WI38 (cell line): ENCODE results near the gene FAM114A2.

Source experiments
- H3K4me3 ChIP-seq: 2 replicates; pipeline ENCODE4 v1.5.1; 2011; ENCODE audit warnings: low read depth, mild to moderate bottlenecking, control low read depth, low read length
- TF ChIP-seq, protein P1 (sequence below): IDR thresholded peaks from 2 replicates; pipeline ENCODE4 v1.5.1; 2012; ENCODE audit warnings: low read depth, mild to moderate bottlenecking, control low read depth, low read length

FAM114A2 gene

GRCh38 chr5:153941265-153941664 lies 97.4 kb downstream of the FAM114A2 start:
- TF ChIP-seq, protein P1, sequence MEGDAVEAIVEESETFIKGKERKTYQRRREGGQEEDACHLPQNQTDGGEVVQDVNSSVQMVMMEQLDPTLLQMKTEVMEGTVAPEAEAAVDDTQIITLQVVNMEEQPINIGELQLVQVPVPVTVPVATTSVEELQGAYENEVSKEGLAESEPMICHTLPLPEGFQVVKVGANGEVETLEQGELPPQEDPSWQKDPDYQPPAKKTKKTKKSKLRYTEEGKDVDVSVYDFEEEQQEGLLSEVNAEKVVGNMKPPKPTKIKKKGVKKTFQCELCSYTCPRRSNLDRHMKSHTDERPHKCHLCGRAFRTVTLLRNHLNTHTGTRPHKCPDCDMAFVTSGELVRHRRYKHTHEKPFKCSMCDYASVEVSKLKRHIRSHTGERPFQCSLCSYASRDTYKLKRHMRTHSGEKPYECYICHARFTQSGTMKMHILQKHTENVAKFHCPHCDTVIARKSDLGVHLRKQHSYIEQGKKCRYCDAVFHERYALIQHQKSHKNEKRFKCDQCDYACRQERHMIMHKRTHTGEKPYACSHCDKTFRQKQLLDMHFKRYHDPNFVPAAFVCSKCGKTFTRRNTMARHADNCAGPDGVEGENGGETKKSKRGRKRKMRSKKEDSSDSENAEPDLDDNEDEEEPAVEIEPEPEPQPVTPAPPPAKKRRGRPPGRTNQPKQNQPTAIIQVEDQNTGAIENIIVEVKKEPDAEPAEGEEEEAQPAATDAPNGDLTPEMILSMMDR = no peak

More at GRCh38 chr5:153941265-153941664, 97.4 kb downstream of the FAM114A2 start:
- no peak overlapping the region for H3K4me3 ChIP-seq
